ENCODE results near the gene APOBEC3A.

- TF ChIP-seq CTCF (IDR thresholded peaks at IDR 0.05; ENCODE audit: borderline replicate concordance, extremely low read depth, low read length, poor library complexity, severe bottlenecking) (no peak), EZH2 (IDR thresholded peaks at IDR 0.05; ENCODE audit: borderline replicate concordance, low read depth, low read length, severe bottlenecking) (no peak)
These were observed at the start of gene APOBEC3A for GRCh38 chr22:38957046-38957770.

Measured in DND-41 (cell line).